Thyroid gland (tissue), 4 donors: ENCODE measurements around the gene PACS2.

Experiments
- CTCF ChIP-seq, 6 experiments: fragments of 200-600 bp in 3 of 6; fragments of 450-650 bp in 3 of 6; sonication (generic) in 3 of 6; IDR thresholded peaks; one replicate each; pipeline ENCODE4 v1.5.1; 2016 to 2019; ENCODE audit warnings: antibody characterized with exemption in 6 of 6, mild to moderate bottlenecking in 2 of 6, inconsistent platforms in 1 of 6, moderate library complexity in 1 of 6
- POLR2A ChIP-seq, 2 donors: fragments of 450-650 bp; IDR thresholded peaks; one replicate each; pipeline ENCODE4 v1.6.1; 2017; ENCODE audit warnings: antibody characterized with exemption in 2 of 2, mild to moderate bottlenecking in 2 of 2, moderate library complexity in 1 of 2

GRCh38 chr14:105303949-105304348 is 10.6 kb upstream of the PACS2 start:
- TF ChIP-seq CTCF (IDR thresholded peaks at IDR 0.05) (no peak), POLR2A (IDR thresholded peaks at IDR 0.05) (no peak)
